Measurements from ENCODE around the gene C1QTNF4.
"Not testable (repeated sequence)": the region's sequence is repeated elsewhere in the genome, so short reads cannot be mapped to it uniquely, and the experiment has no call there.

The C1QTNF4 gene

DNA sequence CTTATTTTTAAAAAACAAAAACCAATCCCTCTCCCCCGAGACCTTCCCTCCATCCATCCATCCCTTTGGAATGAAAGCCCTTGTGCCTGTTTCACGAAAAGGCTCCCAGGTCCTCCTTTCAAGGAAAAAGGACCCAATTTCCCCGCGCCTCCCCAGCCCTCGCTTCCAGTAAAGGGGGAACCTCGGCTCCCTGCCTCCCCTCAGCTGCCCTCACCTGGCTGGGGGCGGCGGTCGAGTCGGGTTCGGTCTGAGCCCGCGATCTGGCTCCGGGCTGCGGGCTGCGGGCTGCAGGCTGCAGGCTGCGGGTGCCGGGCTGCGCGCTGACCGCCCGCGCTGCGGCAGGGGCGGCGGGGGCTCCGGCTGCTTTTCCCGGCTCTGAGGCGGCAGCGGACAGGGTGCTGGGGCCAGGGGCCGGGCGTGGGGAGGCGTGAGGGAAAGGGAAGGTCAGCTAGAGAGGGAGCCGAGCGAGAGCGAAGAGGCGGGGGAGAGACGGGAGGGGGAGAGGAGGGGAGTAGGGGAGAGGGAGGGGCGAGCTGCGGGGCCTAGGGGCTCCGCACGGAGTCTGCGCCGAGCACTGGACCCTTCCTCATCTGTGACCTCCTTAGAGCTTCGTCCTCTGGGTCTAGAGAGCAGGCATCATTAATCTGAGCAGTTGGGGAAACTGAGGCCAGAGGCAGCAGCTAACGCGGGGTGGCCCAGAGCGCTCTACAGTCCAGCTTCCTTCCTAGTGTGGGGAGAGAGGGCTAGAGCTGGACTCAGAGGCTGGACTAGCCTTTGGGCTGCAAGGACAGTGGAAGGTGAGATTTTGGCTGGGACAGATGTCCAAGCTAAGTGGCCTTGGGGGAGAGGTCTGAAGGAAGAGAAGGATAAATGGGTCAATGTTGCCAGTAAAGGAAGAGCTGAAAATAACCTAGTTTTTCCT, at the start of gene C1QTNF4:
Gene C1QTNF4 (minus strand): TSS at position 478 of the 922 bp plus-strand sequence. CDS start 3,601 bp downstream, outside the sequence.
- H3K36me3 Mint-ChIP-seq: no peaks in the 10 kb centered on the region
- peaks cover 22% of the 10 kb centered on the region for H3K27me3 Mint-ChIP-seq
- peaks cover 4% of the 10 kb centered on the region for H3K4me1 Mint-ChIP-seq
- H3K27ac Mint-ChIP-seq: no peak within 1 kb of the TSS
- peak within 1 kb of the TSS; percentile 3 for H3K4me3 Mint-ChIP-seq
- no peaks in the 10 kb centered on the region for H3K9me3 Mint-ChIP-seq

DNA sequence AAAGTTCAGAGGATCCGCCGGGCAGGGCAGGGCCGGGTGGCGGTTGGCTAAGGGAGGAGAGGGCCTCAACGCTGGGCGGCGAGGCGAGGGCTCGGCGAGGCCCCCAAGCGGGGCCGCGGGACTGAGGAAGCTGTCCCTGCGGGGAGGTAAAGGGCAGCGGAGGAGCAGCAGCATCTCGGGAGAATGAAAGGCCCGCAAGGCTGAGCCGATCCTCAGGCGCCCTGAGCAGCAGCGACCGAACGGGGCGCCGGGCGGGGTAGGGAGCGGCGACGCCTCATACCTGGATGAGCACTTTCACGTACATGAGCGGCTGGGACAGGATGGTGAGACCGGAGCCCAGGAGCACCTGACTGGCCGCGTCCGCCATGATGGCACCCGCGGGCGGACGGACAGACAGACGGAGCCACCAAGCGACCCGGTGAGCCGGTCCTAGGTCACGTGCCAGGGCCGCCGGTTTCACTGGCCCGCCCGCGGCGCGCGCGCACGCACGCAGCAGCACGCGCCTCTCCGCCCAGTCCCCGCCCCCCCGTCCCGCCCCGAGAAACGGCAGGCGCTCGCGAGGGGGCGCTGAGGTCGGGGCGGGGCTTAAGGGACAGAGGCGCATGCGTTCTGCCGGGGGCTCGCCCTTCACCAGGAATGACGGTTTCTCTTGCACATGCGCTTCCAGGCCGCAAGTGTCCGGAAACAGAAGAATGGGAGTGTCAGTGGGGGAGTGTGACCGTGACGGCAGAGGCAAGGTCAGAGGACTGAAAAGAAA, 48.1 kb upstream of the C1QTNF4 start, which contains the start of gene MTCH2:
Gene MTCH2 (minus strand): TSS at position 461 of the 757 bp plus-strand sequence. CDS start 94 bp downstream, at position 367.
- Mint-ChIP-seq H3K4me1 (peaks cover 28% of the 10 kb centered on the region), H3K9me3 (no peaks in the 10 kb centered on the region), H3K36me3 (peaks cover 9% of the 10 kb centered on the region), H3K4me3 (peak within 1 kb of the TSS; percentile 96), H3K27me3 (no peaks in the 10 kb centered on the region), H3K27ac (peak within 1 kb of the TSS; percentile 97)

DNA sequence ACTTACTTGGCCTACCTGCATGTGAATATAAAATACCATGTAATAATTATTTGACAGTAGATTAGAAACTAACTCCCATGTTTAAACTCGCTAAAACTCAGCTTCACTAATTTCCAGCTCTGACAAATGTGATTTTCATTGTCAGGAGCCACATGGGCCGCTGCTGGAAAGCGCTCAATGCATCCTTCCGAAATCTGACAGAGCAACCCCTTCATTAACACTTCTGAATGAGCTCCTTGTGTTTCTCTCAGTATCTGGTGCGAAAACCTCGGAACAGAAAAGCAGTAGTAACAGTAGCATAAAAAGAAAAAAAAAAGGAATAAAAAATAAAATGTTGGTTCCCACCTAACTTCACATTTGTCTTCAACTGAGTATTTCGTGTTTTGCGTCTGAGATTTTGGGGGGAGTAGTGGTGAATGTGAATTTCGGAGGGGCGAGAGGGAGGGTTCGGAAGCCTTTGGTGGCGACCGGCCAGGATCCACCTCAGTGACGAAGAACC, 47.4 kb upstream of the C1QTNF4 start:
- peak overlapping the region; percentile 95 for H3K4me3 Mint-ChIP-seq
- H3K27ac Mint-ChIP-seq: peak overlapping the region; percentile 91
- H3K4me1 Mint-ChIP-seq: peaks cover 28% of the 10 kb centered on the region
- no peaks in the 10 kb centered on the region for H3K27me3 Mint-ChIP-seq
- peaks cover 9% of the 10 kb centered on the region for H3K36me3 Mint-ChIP-seq
- H3K9me3 Mint-ChIP-seq: no peaks in the 10 kb centered on the region

DNA sequence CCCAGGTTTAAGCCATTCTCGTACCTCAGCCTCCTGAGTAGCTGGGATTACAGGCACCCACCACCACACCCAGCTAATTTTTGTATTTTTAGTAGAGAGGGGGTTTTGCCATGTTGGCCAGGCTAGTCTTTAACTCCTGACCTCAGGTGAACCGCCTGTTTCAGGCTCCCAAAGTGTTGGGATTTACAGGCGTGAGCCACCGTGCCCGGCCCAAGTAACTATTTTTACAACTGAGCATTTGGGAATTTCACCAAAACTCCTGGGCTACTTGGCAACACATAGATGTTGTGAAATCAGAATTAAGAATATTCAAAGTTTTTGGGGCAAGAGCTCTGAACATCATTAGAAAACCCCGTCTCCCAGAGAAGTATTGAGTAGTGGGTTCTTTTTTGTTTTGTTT, 46.3 kb upstream of the C1QTNF4 start:
- not testable (repeated sequence) for H3K36me3 Mint-ChIP-seq, H3K27ac Mint-ChIP-seq
- H3K4me3 Mint-ChIP-seq: peak overlapping the region; percentile 26

GRCh38 chr11:47636331-47636730, 42.1 kb upstream of the C1QTNF4 start:
- Mint-ChIP-seq H3K4me1 (peaks cover 15% of the 10 kb centered on the region), H3K36me3 (peaks cover 16% of the 10 kb centered on the region)
- H3K27ac Mint-ChIP-seq, H3K4me3 Mint-ChIP-seq, H3K27me3 Mint-ChIP-seq, H3K9me3 Mint-ChIP-seq: not testable (repeated sequence)

More for the DNA sequence above, 46.3 kb upstream of the C1QTNF4 start:
- not testable (repeated sequence) for H3K27me3 Mint-ChIP-seq, H3K9me3 Mint-ChIP-seq
- H3K4me1 Mint-ChIP-seq: peaks cover 28% of the 10 kb centered on the region

DNA sequence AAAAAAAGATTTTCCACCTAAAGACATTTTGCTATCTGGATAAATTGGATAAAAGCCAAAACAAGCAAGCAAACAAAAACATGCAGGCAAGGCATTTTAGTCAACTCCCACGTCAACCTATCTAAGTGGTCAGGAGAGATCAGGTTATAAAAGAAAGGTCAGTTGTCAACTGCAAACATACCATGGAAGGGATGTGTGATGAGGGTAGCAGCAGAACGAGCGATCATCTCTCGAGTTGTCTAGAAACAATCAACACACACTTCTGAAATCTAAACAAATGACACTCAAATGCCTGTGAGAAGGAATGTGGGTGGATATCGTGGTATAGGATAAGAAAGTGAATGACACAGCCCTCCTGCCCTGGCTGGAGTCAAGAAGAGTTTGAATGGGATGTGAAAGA, 37.3 kb upstream of the C1QTNF4 start:
- H3K9me3 Mint-ChIP-seq: no peaks in the 10 kb centered on the region
- no peaks in the 10 kb centered on the region for H3K4me1 Mint-ChIP-seq
- H3K4me3 Mint-ChIP-seq: no peak overlapping the region
- no peaks in the 10 kb centered on the region for H3K27me3 Mint-ChIP-seq
- peak overlapping the region; percentile 52 for H3K27ac Mint-ChIP-seq
- H3K36me3 Mint-ChIP-seq: peaks cover 14% of the 10 kb centered on the region

DNA sequence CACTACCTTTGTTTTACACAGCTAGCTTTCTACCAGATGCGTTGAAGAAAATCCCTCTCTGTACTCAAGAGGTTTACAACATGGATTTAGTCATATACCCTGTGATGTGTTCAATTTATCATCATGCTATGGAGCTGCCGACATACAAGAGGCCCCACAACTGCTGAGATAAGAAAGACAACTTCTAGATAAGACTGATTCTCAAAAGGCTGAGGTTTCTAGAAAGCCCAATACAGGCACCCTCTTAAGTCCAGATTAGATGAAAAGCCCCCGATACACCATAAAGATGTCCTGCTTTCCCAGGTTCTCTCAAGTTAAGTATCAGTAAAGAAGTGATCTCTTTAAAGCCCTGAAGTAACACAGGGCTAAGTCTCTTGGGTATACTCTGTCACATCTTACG, 33.8 kb upstream of the C1QTNF4 start:
- peaks cover 15% of the 10 kb centered on the region for H3K36me3 Mint-ChIP-seq
- H3K9me3 Mint-ChIP-seq: no peaks in the 10 kb centered on the region
- no peak overlapping the region for H3K4me3 Mint-ChIP-seq
- H3K27ac Mint-ChIP-seq: no peak overlapping the region
- no peaks in the 10 kb centered on the region for H3K27me3 Mint-ChIP-seq
- H3K4me1 Mint-ChIP-seq: no peaks in the 10 kb centered on the region

DNA sequence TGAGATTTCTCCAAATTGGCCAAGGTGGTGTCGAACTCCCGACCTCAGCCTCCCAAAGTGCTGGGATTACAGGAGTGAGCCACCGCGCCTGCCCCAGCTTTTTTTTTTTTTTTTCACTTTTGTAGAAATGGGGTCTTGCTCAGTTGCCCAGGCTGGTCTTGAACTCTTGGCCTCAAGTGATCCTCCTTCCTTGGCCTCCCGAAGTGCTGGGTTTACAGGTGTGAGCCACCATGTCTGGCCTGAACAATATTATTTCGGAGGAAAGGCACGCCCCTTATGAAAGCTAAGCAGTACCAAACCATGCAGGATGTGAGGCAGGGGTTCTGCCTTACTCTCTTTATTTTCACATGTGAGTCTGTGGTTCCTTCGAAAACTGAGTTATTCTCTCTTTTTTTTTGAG, 32.0 kb upstream of the C1QTNF4 start:
- Mint-ChIP-seq H3K9me3 (no peaks in the 10 kb centered on the region), H3K4me3 (no peak overlapping the region), H3K36me3 (peaks cover 11% of the 10 kb centered on the region), H3K27me3 (no peaks in the 10 kb centered on the region), H3K4me1 (no peaks in the 10 kb centered on the region), H3K27ac (no peak overlapping the region)

- Mint-ChIP-seq H3K27me3 (no peaks in the 10 kb centered on the region), H3K36me3 (peaks cover 8% of the 10 kb centered on the region), H3K9me3 (no peaks in the 10 kb centered on the region), H3K27ac (peak overlapping the region; percentile 23), H3K4me1 (no peaks in the 10 kb centered on the region), H3K4me3 (no peak overlapping the region)
These were observed 26.7 kb upstream of the C1QTNF4 start for GRCh38 chr11:47620836-47621378.

GRCh38 chr11:47617417-47617809, 23.2 kb upstream of the C1QTNF4 start:
- Mint-ChIP-seq H3K36me3 (peaks cover 3% of the 10 kb centered on the region), H3K27ac (peak overlapping the region; percentile 13), H3K9me3 (no peaks in the 10 kb centered on the region), H3K27me3 (no peaks in the 10 kb centered on the region), H3K4me1 (no peaks in the 10 kb centered on the region), H3K4me3 (no peak overlapping the region)

- H3K27ac Mint-ChIP-seq: no peak overlapping the region
- H3K4me1 Mint-ChIP-seq: no peaks in the 10 kb centered on the region
- H3K4me3 Mint-ChIP-seq: no peak overlapping the region
- no peaks in the 10 kb centered on the region for H3K9me3 Mint-ChIP-seq
- H3K27me3 Mint-ChIP-seq: no peaks in the 10 kb centered on the region
- H3K36me3 Mint-ChIP-seq: peaks cover 3% of the 10 kb centered on the region
These were observed 22.7 kb upstream of the C1QTNF4 start for GRCh38 chr11:47616726-47617416.

DNA sequence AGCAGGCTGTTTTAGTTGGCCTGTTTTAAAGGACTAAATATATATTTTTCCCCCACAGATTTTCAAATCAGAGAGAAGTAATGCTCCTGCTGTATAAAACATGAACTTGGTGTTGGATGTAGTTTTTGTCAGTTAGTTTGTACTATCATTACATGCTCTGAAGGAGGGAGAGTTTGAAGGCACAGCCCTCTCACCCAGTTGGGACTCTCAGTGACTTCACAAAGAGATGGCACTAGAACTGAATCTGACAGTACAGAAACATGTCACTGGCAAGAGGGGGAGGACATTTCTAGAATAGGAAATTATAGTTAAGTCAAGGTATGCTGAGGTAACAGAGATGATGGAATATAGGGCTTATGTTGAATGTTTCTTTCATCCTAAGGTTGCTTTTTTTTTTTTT, 21.0 kb upstream of the C1QTNF4 start:
- Mint-ChIP-seq H3K9me3 (no peaks in the 10 kb centered on the region), H3K4me3 (no peak overlapping the region), H3K27ac (no peak overlapping the region), H3K27me3 (no peaks in the 10 kb centered on the region), H3K4me1 (no peaks in the 10 kb centered on the region), H3K36me3 (peaks cover 3% of the 10 kb centered on the region)

- Mint-ChIP-seq H3K27ac (peak overlapping the region; percentile 59), H3K36me3 (no peaks in the 10 kb centered on the region), H3K9me3 (no peaks in the 10 kb centered on the region), H3K27me3 (no peaks in the 10 kb centered on the region), H3K4me1 (no peaks in the 10 kb centered on the region), H3K4me3 (no peak overlapping the region)
These were observed 17.2 kb upstream of the C1QTNF4 start for GRCh38 chr11:47611348-47611794.

GRCh38 chr11:47609675-47610074, 15.5 kb upstream of the C1QTNF4 start:
- H3K4me1 Mint-ChIP-seq: no peaks in the 10 kb centered on the region
- H3K9me3 Mint-ChIP-seq: no peaks in the 10 kb centered on the region
- H3K36me3 Mint-ChIP-seq: no peaks in the 10 kb centered on the region
- H3K27me3 Mint-ChIP-seq: no peaks in the 10 kb centered on the region
- H3K4me3 Mint-ChIP-seq: no peak overlapping the region
- peak overlapping the region; percentile 10 for H3K27ac Mint-ChIP-seq

- Mint-ChIP-seq H3K9me3 (no peaks in the 10 kb centered on the region), H3K4me3 (no peak overlapping the region)
These were observed 13.2 kb upstream of the C1QTNF4 start for GRCh38 chr11:47607380-47607779.

More at GRCh38 chr11:47607380-47607779, 13.2 kb upstream of the C1QTNF4 start:
- H3K27me3 Mint-ChIP-seq: no peaks in the 10 kb centered on the region
- no peaks in the 10 kb centered on the region for H3K36me3 Mint-ChIP-seq
- no peaks in the 10 kb centered on the region for H3K4me1 Mint-ChIP-seq
- H3K27ac Mint-ChIP-seq: no peak overlapping the region

Measured in activated naive CD4-positive, alpha-beta T cell treated with anti-CD3 and anti-CD28 coated beads, Interleukin-2, amount 50 U/mL, for 24 hours (primary cell).